HUDEP-2 (cell line): Measurements from ENCODE around the gene NRG2.
A peak's percentile ranks its signal among the peaks of the same experiment; 100 is the strongest.

Experiments
- DNase-seq, 76 experiments: peaks; one replicate each; lab custom pipeline; 2025; ENCODE audit not compliant: unreplicated experiment in 76 of 76; lab: John Stamatoyannopoulos, UW

Gene NRG2

DNA sequence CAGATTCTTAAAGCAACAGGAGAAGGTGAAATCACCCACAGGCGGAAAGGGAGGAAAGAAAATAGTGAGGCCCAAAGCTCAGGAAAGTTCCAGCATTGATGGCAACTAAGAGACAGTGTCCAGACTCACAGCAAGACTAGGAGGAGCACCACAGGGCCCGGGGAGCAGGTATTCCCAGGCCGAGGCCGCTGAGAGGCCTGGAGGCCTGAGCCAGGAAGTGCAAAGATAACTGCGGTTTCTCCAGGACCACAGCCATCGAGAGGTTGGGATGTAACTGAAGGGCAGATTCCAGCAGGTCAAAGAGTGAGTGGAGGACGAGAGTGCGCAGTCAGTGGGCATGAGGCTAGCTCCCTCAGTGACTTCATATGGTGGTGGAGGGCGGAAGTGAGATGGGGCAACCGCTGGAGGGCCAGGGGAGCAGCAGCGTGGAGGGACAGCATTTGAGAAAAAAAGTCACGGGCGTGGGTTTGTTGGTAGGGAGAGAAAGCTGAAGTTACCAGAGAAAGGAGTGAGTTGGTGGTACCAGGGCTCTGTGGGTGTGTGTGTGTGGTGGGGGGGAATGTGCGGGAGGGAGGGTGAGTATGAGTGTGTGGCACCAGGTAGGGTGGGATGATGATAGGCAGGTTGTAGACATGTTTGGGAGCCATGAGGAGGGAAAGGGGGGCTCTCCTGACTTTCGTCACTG lies 157.8 kb downstream of the NRG2 start:
- DNase-seq = no peak

DNA sequence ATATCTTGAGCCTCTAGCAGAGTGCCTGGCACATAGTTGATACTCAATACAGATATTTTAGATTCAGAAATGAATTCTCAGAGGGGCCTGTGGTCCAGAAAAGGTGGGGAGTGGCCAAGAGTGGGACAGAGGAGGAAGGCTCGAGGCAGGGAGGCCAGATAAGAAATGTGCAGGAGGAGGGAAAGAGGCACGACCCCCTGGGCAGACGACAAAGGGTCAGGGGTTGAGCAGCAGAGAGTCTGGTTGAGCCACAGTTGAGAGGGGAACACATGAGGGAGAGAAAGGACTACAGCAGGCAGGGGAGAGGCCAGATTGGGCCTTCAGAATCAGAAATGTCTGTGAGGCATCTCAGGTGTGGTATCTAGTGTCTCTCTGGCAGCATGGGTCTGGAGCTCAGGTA lies 158.4 kb downstream of the NRG2 start:
- DNase-seq = no peak

- no peak for DNase-seq
These were observed 159.0 kb downstream of the NRG2 start for GRCh38 chr5:139884144-139884543.

GRCh38 chr5:139882961-139883539 lies 160.0 kb downstream of the NRG2 start:
- DNase-seq = no peak

DNA sequence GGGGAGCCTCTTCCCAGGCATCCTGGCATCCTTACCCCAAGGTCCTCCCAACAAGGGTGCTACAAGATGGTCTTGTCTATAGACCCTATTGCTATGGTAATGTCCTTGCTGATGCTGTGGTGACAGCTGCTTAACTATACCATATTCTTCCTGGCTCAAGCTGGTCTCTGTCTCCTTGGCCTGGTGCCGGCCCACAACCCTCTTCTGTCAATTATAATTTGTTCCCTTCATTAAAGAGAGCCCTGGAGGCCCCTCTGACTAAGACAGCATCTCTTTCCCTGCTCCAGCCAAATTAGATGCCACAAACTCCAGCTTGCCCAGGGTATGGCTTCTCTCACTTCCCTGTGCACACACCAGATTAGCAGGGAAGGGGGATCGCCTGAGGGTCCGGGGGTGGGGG lies 160.8 kb downstream of the NRG2 start:
- DNase-seq = no peak

DNA sequence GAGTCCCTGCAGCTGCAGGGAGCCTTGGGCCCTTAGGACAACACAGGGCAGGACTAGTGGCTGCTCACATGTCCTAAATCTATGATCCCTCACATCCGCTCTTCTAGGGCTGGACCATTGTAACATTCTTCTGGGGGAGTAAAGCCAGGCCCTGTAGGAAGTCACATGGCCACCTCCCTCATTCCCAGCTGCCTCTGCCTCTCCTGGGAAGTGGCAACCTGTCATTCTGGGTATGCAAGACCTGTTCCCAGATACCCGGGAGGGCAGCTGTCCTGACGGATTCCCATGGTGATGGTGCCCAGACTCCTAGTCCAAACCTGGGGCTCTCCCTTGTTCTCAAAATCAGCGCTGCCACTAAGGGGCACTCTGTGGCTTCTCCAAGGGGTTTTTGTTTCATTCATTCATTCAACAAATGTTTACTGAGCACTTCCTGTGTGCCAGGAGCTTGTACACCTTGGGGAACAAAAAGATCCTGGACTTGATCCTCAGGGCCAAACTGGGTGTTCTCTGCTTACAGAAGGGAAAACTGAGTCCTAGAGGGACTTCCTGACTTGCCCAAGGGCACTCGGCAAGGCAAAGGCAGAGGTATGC lies 161.9 kb downstream of the NRG2 start:
- no peak for DNase-seq

GRCh38 chr5:139880416-139881142 lies 162.5 kb downstream of the NRG2 start:
- DNase-seq = no peak

GRCh38 chr5:139878093-139878492 lies 165.0 kb downstream of the NRG2 start:
- DNase-seq = no peak

DNA sequence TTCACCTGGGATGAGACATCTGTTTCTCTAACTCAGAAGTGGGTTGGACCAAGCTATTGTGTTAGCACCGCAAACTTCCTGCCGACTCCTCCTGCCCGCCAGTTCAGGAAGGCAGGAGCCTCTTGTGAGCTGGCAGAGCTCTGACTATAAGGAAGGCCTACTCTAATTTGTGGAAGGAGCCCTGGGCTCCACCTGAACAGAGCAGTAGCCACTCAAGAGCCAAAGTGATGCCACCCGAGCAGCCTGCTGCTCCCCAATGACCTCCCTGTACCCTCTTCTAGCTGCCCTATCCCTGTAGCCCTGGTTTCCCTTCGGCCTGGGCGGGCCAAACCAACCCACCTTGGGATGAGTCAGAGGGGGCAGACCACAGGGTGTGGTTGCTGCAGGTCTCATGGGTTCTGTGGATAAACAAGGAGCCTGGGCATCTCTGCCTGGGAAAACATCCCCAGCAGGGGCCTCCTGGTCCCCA lies 165.9 kb downstream of the NRG2 start:
- DNase-seq = no peak

DNA sequence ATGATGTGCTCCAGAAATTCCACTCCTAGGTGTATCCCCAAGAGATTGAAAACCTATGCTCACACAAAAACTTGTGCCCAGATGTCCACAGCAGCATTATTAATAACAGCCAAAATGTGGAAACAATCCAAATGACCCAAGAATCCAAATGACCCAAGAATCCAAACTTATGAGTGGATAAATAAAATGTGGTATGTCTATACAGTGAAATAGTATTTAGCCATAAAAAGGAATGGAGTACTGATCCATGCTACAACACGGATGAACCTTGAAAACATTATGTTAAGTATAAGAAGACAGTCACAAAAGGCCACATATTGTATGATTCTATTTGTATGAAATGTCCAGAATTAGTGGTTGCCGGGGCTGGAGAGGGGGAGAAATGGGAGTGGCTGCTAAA lies 167.1 kb downstream of the NRG2 start:
- DNase-seq = no peak

- DNase-seq = no peak
These were observed 170.0 kb downstream of the NRG2 start for GRCh38 chr5:139872851-139873794.

DNA sequence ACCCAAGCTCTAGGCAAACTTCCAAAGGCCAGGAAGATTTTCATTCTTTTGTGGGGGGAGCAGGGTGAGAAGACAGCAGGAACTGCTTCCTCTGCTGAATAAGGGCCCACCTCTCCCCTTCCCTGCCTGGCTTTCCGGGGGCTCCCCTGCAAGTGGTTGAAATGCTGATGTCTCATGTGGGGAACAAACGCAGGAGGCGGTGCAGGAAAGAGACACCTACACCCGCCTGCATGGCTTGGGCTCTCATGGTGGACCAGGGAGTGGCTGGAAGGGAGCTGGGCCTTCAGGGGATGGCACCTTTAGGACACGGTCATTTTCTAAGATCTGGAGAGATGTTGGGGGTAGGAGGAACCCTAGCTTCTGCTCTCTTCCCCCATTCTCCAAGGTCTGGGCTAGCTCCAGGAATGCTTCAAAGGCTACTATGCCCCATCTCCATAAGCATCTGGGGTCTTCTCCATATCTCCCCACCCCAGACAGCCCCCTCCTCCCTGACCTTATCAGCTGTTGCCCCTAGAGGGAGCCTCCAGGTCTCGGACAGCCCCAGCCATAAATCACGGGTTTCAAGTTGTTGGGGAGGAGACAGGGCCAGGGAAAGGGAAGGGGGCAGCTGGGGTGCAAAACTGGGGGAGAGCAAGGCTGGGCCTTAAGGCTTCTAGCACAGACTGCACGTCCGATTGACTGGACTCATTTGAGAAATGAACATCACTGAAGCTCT lies 170.9 kb downstream of the NRG2 start:
- no peak for DNase-seq

GRCh38 chr5:139871614-139872013 lies 171.5 kb downstream of the NRG2 start:
- no peak for DNase-seq

GRCh38 chr5:139870677-139871076 lies 172.4 kb downstream of the NRG2 start:
- DNase-seq = no peak

GRCh38 chr5:139869042-139869790 lies 173.9 kb downstream of the NRG2 start:
- no peak for DNase-seq

DNA sequence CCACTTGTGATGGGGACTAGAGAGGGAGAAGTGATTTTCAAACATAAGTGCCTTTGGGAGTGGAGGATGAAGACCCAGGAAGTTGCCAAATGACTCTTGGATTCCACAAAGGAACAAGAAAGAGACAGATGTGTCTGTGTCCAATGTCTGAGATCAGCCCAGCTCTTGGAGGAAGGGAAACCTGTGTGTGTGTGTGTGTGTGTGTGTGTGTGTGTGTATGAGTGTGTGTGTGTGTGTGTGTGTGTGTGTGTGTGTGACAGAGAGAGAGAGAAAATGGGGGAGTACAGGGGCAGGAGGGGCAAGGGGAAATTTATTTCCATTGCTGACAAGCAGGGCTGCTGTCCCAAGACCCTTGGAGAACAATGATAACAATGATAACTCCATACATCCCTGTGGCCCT lies 175.5 kb downstream of the NRG2 start:
- DNase-seq = no peak

- no peak for DNase-seq
These were observed 176.0 kb downstream of the NRG2 start for GRCh38 chr5:139867109-139867508.

GRCh38 chr5:139864716-139865483 lies 178.2 kb downstream of the NRG2 start:
- DNase-seq = peak in 1 of 76 experiments; percentile 4
